ENCODE results near the gene SYT1. TPM values are rescaled to one million over a fixed set of nuclear protein-coding genes. Genes with fewer than 3 reads are reported as not detected.
"Not testable (repeated sequence)": the region's sequence is repeated elsewhere in the genome, so short reads cannot be mapped to it uniquely, and the experiment has no call there.

The SYT1 gene
- total RNA-seq, 3 donors from 2014 or later (not counting 1 experiment from before 2014, with no cell fraction given), result not detected

DNA sequence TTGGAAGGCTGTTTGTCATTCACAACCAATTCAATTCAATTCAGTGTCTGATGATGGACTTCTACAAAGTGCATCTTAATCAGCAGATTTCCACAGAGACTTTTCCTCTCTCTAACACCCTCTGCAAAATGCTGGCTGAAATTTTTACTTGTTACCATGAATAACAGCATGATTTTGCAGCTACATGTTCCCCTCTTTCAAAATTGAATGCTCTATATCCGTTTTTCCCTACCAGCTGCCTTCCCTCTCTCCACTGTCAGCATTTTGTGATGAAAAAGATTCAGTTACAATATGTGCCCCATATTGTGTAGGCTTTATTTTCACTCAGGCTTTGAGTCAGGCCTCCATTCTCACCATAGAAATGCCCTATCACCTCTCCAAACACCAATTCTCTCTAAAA lies 334.6 kb downstream of the SYT1 start:
- DNase-seq (no peak), ATAC-seq (no peak)
- Mint-ChIP-seq H3K27me3 (ENCODE audit: low read depth in 2 of 2) (no peaks in the 10 kb centered on the region), H3K4me3 (no peak overlapping the region), H3K27ac (no peak overlapping the region), H3K4me1 (no peaks in the 10 kb centered on the region), H3K9me3 (peaks cover 6 to 7% of the 10 kb centered on the region in 2 donors), H3K36me3 (no peaks in the 10 kb centered on the region)
- Histone ChIP-seq H3K27me3 (ENCODE audit: control insufficient read depth, insufficient read depth, low read length) (no peaks in the 10 kb centered on the region), H3K4me1 (ENCODE audit: control insufficient read depth, insufficient read depth, low read length) (no peaks in the 10 kb centered on the region), H3K4me3 (ENCODE audit: low read length) (no peak overlapping the region), H3K9me3 (ENCODE audit: control insufficient read depth, insufficient read depth, low read length) (no peaks in the 10 kb centered on the region), H3K27ac (ENCODE audit: low read length) (no peak overlapping the region), H3K36me3 (ENCODE audit: control insufficient read depth, insufficient read depth, low read length) (no peaks in the 10 kb centered on the region)
- WGBS (ENCODE audit: insufficient coverage), result 57% methylated on average over 1 of the region's 1 CpG
- intact Hi-C loops (cut with micrococcal nuclease), result no loop called here
- TF ChIP-seq, protein P1, sequence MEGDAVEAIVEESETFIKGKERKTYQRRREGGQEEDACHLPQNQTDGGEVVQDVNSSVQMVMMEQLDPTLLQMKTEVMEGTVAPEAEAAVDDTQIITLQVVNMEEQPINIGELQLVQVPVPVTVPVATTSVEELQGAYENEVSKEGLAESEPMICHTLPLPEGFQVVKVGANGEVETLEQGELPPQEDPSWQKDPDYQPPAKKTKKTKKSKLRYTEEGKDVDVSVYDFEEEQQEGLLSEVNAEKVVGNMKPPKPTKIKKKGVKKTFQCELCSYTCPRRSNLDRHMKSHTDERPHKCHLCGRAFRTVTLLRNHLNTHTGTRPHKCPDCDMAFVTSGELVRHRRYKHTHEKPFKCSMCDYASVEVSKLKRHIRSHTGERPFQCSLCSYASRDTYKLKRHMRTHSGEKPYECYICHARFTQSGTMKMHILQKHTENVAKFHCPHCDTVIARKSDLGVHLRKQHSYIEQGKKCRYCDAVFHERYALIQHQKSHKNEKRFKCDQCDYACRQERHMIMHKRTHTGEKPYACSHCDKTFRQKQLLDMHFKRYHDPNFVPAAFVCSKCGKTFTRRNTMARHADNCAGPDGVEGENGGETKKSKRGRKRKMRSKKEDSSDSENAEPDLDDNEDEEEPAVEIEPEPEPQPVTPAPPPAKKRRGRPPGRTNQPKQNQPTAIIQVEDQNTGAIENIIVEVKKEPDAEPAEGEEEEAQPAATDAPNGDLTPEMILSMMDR (IDR thresholded peaks at IDR 0.05), result no peak

- DNase-seq, result no peak
- no peaks in the 10 kb centered on the region for H3K4me1 Mint-ChIP-seq
- H3K27me3 ChIP-seq (ENCODE audit: control insufficient read depth, insufficient read depth, low read length), result no peaks in the 10 kb centered on the region
- no peaks in the 10 kb centered on the region for H3K4me1 ChIP-seq (ENCODE audit: control insufficient read depth, insufficient read depth, low read length)
- no peak for ATAC-seq
- H3K27me3 Mint-ChIP-seq (ENCODE audit: low read depth in 2 of 2), result no peaks in the 10 kb centered on the region
- H3K36me3 Mint-ChIP-seq, result no peaks in the 10 kb centered on the region
- no peak overlapping the region for H3K4me3 ChIP-seq (ENCODE audit: low read length)
- peaks cover 6 to 7% of the 10 kb centered on the region in 2 donors for H3K9me3 Mint-ChIP-seq
- WGBS (ENCODE audit: insufficient coverage), result 92% methylated on average over 1 of the region's 2 CpGs
- H3K36me3 ChIP-seq (ENCODE audit: control insufficient read depth, insufficient read depth, low read length), result no peaks in the 10 kb centered on the region
- H3K27ac Mint-ChIP-seq, result no peak overlapping the region
- TF ChIP-seq, protein P1 (IDR thresholded peaks at IDR 0.05), result no peak
- intact Hi-C loops (cut with micrococcal nuclease), result no loop called here
- no peak overlapping the region for H3K4me3 Mint-ChIP-seq
- no peaks in the 10 kb centered on the region for H3K9me3 ChIP-seq (ENCODE audit: control insufficient read depth, insufficient read depth, low read length)
- no peak overlapping the region for H3K27ac ChIP-seq (ENCODE audit: low read length)
Observed at GRCh38 chr12:79200176-79200575, 335.6 kb downstream of the SYT1 start.

- H3K4me1 ChIP-seq (ENCODE audit: control insufficient read depth, insufficient read depth, low read length), result no peaks in the 10 kb centered on the region
- H3K27ac Mint-ChIP-seq, result no peak overlapping the region
- H3K27me3 Mint-ChIP-seq (ENCODE audit: low read depth in 2 of 2), result no peaks in the 10 kb centered on the region
- no peaks in the 10 kb centered on the region for H3K27me3 ChIP-seq (ENCODE audit: control insufficient read depth, insufficient read depth, low read length)
- no peak overlapping the region for H3K27ac ChIP-seq (ENCODE audit: low read length)
- DNase-seq, result no peak
- H3K4me3 Mint-ChIP-seq, result no peak overlapping the region
- no peaks in the 10 kb centered on the region for H3K36me3 ChIP-seq (ENCODE audit: control insufficient read depth, insufficient read depth, low read length)
- no peak overlapping the region for H3K4me3 ChIP-seq (ENCODE audit: low read length)
- no peaks in the 10 kb centered on the region for H3K4me1 Mint-ChIP-seq
- intact Hi-C loops (cut with micrococcal nuclease), result no loop called here
- no peak for ATAC-seq
- H3K9me3 Mint-ChIP-seq, result peaks cover 8 to 11% of the 10 kb centered on the region in 2 donors
- TF ChIP-seq, protein P1 (IDR thresholded peaks at IDR 0.05), result no peak
- no peaks in the 10 kb centered on the region for H3K36me3 Mint-ChIP-seq
- WGBS (ENCODE audit: insufficient coverage), result 91% methylated on average over 8 of the region's 9 CpGs
- no peaks in the 10 kb centered on the region for H3K9me3 ChIP-seq (ENCODE audit: control insufficient read depth, insufficient read depth, low read length)
Observed at GRCh38 chr12:79203058-79203647, 338.6 kb downstream of the SYT1 start.

- H3K4me3 Mint-ChIP-seq, result no peak overlapping the region
- TF ChIP-seq, protein P1 (IDR thresholded peaks at IDR 0.05), result no peak
- H3K4me3 ChIP-seq (ENCODE audit: low read length), result no peak overlapping the region
- no peaks in the 10 kb centered on the region for H3K36me3 ChIP-seq (ENCODE audit: control insufficient read depth, insufficient read depth, low read length)
- intact Hi-C loops (cut with micrococcal nuclease), result no loop called here
- DNase-seq, result no peak
- H3K9me3 ChIP-seq (ENCODE audit: control insufficient read depth, insufficient read depth, low read length), result no peaks in the 10 kb centered on the region
- no peaks in the 10 kb centered on the region for H3K27me3 Mint-ChIP-seq (ENCODE audit: low read depth in 2 of 2)
- no peak for ATAC-seq
- no peaks in the 10 kb centered on the region for H3K4me1 Mint-ChIP-seq
- H3K27me3 ChIP-seq (ENCODE audit: control insufficient read depth, insufficient read depth, low read length), result no peaks in the 10 kb centered on the region
- H3K9me3 Mint-ChIP-seq, result peaks cover 14 to 18% of the 10 kb centered on the region in 2 donors
- no peaks in the 10 kb centered on the region for H3K36me3 Mint-ChIP-seq
- no peak overlapping the region for H3K27ac Mint-ChIP-seq
- 86% methylated on average over 1 of the region's 1 CpG for WGBS (ENCODE audit: insufficient coverage)
- no peak overlapping the region for H3K27ac ChIP-seq (ENCODE audit: low read length)
- H3K4me1 ChIP-seq (ENCODE audit: control insufficient read depth, insufficient read depth, low read length), result no peaks in the 10 kb centered on the region
Observed at GRCh38 chr12:79206871-79207270, 342.3 kb downstream of the SYT1 start.

DNA sequence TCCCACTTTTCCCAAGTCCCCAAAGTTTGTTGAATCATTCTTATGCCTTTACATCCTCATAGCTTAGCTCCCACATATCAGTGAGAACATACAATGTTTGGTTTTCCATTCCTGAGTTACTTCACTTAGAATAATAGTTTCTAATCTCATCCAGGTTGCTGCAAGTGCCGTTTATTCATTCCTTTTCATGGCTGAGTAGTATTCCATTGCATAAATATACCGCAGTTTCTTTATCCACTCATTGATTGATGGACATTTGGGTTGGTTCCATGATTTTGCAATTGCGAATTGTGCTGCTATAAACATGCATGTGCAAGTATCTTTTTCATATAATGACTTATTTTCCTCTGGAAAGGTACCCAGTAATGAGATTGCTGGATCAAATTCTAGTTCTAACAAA lies 345.8 kb downstream of the SYT1 start:
- H3K27ac Mint-ChIP-seq; H3K36me3 Mint-ChIP-seq; H3K27me3 Mint-ChIP-seq (ENCODE audit: low read depth in 2 of 2); intact Hi-C loops (cut with micrococcal nuclease); ATAC-seq; H3K4me3 ChIP-seq (ENCODE audit: low read length); H3K27me3 ChIP-seq (ENCODE audit: control insufficient read depth, insufficient read depth, low read length); H3K4me1 Mint-ChIP-seq; H3K27ac ChIP-seq (ENCODE audit: low read length); DNase-seq; H3K4me3 Mint-ChIP-seq; H3K4me1 ChIP-seq (ENCODE audit: control insufficient read depth, insufficient read depth, low read length); H3K36me3 ChIP-seq (ENCODE audit: control insufficient read depth, insufficient read depth, low read length); H3K9me3 ChIP-seq (ENCODE audit: control insufficient read depth, insufficient read depth, low read length): not testable (repeated sequence)
- WGBS (ENCODE audit: insufficient coverage), result 92% methylated on average over 2 of the region's 3 CpGs
- H3K9me3 Mint-ChIP-seq, result peaks cover 11 to 12% of the 10 kb centered on the region in 2 donors

Measured in natural killer cell (primary cell).